ENCODE results near the gene YJU2. TPM values are rescaled to one million over a fixed set of nuclear protein-coding genes. Genes with fewer than 3 reads are reported as not detected.
"Not testable (repeated sequence)": the region's sequence is repeated elsewhere in the genome, so short reads cannot be mapped to it uniquely, and the experiment has no call there.

YJU2 gene
- total RNA-seq, 4 donors from 2014 or later = 19.4 to 33.9 (median 24.0) TPM

DNA sequence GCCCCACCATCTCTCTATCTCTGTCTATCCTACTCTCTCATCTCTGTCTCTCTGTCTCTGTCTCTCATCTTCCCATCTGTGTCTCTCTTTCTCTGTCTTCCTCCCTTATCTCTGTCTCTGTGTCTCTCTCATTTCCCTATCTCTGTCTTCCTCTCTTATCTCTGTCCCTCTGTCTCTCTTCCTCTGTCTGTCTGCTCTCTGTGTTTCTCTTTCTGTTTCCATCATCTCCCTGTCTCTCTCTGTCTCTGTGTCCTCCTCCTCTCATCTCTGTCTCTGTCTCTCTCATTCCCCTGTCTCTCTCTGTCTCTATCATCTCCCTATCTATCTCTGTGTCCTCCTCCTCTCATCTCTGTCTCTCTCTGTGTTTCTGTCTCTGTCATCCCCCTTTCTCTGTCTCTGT, 19.1 kb upstream of the YJU2 start:
- DNase-seq (ENCODE audit: low spot score in 2 of 2) = no peak
- Histone ChIP-seq H3K27ac (no peak overlapping the region), H3K4me1 (peaks cover 0 to 10% (median 0%) of the 10 kb centered on the region in 4 donors), H3K27me3 (peaks cover 0 to 43% of the 10 kb centered on the region in 2 donors), H3K9me3 (no peaks in the 10 kb centered on the region), H3K4me3 (no peak overlapping the region), H3K36me3 (no peaks in the 10 kb centered on the region)
- no peak for TF ChIP-seq POLR2A (IDR thresholded peaks at IDR 0.05)
- TF ChIP-seq EP300 (IDR thresholded peaks at IDR 0.05) = no peak
- TF ChIP-seq CTCF (IDR thresholded peaks at IDR 0.05) = no peak

DNA sequence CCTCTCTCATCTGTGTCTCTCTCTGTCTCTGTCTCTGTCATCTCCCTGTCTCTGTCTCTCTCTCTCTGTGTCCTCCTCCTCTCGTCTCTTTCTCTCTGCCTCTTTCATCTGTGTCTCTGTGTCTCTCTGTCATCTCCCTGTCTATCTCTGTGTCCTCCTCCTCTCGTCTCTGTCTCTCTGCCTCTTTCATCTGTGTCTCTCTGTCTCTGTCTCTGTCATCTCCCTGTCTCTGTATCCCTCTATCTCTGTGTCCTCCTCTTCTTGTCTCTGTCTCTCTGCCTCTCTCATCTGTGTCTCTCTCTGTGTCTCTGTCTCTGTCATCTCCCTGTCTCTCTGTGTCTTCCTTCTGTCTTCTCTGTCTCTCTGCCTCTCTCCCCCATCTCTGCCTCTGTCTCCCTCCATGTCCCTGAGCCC, 18.1 kb upstream of the YJU2 start:
- H3K27ac ChIP-seq = no peak overlapping the region
- 66 to 76% methylated on average over 2 of the region's 2 CpGs for WGBS, 2 donors
- H3K4me1 ChIP-seq = peaks cover 0 to 12% (median 0%) of the 10 kb centered on the region in 4 donors
- peak overlapping the region in 1 of 4 donors; percentile 34 for H3K4me3 ChIP-seq
- H3K27me3 ChIP-seq = peaks cover 0 to 52% of the 10 kb centered on the region in 2 donors
- no peaks in the 10 kb centered on the region for H3K36me3 ChIP-seq
- no peaks in the 10 kb centered on the region for H3K9me3 ChIP-seq
- DNase-seq (ENCODE audit: low spot score in 2 of 2) = no peak
- TF ChIP-seq EP300 (IDR thresholded peaks at IDR 0.05) = no peak
- no peak for TF ChIP-seq POLR2A (IDR thresholded peaks at IDR 0.05)
- no peak for TF ChIP-seq CTCF (IDR thresholded peaks at IDR 0.05)

- 10 to 13% methylated on average over 18 to 19 of the region's 19 CpGs for WGBS, 2 donors
- H3K36me3 ChIP-seq = no peaks in the 10 kb centered on the region
- DNase-seq (ENCODE audit: low spot score in 2 of 2) = peak in 1 of 2 donors; percentile 7
- H3K4me1 ChIP-seq = peaks cover 0 to 12% (median 0%) of the 10 kb centered on the region in 4 donors
- H3K27me3 ChIP-seq = peaks cover 0 to 57% of the 10 kb centered on the region in 2 donors
- no peak within 1 kb of the TSS for H3K27ac ChIP-seq
- H3K4me3 ChIP-seq = peak within 1 kb of the TSS in 1 of 4 donors; percentile 34
- H3K9me3 ChIP-seq = no peaks in the 10 kb centered on the region
- TF ChIP-seq CTCF (IDR thresholded peaks at IDR 0.05) (no peak), EP300 (IDR thresholded peaks at IDR 0.05) (no peak), POLR2A (IDR thresholded peaks at IDR 0.05) (no peak)
These were observed 17.5 kb upstream of the YJU2 start, which contains the start of gene EBI3 for GRCh38 chr19:4229179-4229931. Gene EBI3 (plus strand): TSS chr19:4229523. CDS start chr19:4229551, 28 bp downstream.

DNA sequence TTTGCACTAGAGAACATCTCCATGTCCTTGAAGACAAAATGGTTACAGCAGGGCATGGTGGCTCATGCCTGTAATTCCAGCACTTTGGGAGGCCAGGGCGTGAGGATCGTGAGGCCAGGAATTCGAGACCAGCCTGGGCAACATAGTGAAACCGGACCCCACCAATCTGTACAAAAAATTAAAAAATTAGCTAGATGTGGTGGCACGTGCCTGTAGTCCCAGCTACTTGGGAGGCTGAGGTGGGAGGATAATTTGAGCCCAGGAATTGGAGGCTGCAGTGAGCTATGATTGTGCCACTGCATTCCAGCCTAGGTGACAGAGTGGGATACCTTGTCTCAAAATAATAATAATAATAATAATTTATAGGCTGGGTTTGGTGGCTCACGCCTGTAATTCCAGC, 16.6 kb upstream of the YJU2 start:
- DNase-seq (ENCODE audit: low spot score in 2 of 2); H3K4me3 ChIP-seq; H3K27ac ChIP-seq; H3K9me3 ChIP-seq; H3K36me3 ChIP-seq: not testable (repeated sequence)
- H3K4me1 ChIP-seq = peaks cover 0 to 12% (median 0%) of the 10 kb centered on the region in 4 donors
- peaks cover 0 to 62% of the 10 kb centered on the region in 2 donors for H3K27me3 ChIP-seq
- 80 to 89% methylated on average over 6 of the region's 6 CpGs for WGBS, 2 donors

DNA sequence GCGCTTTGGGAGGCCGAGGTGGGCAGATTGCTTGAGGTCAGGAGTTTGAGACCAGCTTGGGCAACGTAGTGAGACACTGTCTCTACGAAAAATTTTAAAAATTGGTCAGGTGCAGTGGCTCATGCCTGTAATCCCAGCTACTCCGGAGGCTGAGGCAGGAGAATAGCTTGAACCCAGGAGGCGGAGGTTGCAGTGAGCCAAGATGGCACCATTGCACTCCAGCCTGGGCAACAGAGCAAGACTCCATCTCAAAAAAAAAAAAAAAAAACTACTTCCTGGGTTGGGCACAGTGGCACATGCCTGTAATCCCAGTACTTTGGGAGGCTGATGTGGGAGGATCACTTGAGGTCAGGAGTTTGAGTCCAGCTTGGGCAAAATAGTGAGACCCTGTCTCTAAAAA, 15.4 kb upstream of the YJU2 start:
- H3K27ac ChIP-seq; H3K4me3 ChIP-seq; H3K36me3 ChIP-seq; H3K9me3 ChIP-seq; DNase-seq (ENCODE audit: low spot score in 2 of 2): not testable (repeated sequence)
- Histone ChIP-seq H3K27me3 (peaks cover 0 to 68% of the 10 kb centered on the region in 2 donors), H3K4me1 (peaks cover 0 to 12% (median 0%) of the 10 kb centered on the region in 4 donors)
- 78 to 86% methylated on average over 6 of the region's 6 CpGs for WGBS, 2 donors

DNA sequence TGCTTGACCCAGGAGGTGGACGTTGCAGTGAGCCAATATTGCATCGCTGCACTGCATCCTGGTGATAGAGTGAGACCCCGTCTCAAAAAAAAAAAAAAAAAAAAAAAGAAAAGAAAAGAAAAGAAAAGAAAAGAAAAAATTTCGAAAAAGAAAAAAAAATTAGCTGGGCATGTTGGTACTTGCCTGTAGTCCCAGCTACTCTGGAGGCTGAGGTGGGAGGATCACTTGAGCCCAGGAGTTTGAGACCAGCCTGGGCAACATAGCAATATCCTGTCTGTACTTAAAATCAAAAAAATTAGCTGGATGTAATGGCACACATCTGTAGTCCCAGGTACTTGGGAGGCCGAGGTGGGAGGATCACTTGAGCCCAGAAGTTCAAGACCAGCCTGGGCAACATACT, 14.7 kb upstream of the YJU2 start:
- 60 to 79% methylated on average over 5 of the region's 5 CpGs for WGBS, 2 donors
- H3K9me3 ChIP-seq; H3K36me3 ChIP-seq; DNase-seq (ENCODE audit: low spot score in 2 of 2); H3K27ac ChIP-seq; H3K4me3 ChIP-seq: not testable (repeated sequence)
- Histone ChIP-seq H3K4me1 (peaks cover 0 to 12% (median 0%) of the 10 kb centered on the region in 4 donors), H3K27me3 (peaks cover 0 to 68% of the 10 kb centered on the region in 2 donors)

All from tibial nerve (tissue), 4 donors.